GM12878 (cell line): ENCODE data around the gene GPATCH2L. TPM values are rescaled to one million over a fixed set of nuclear protein-coding genes. Genes with fewer than 3 reads are reported as not detected.
A peak's percentile ranks its signal among the peaks of the same experiment; 100 is the strongest.

Experiments
- BCL11A ChIP-seq: IDR thresholded peaks from 2 replicates; pipeline ENCODE4 v1.6.1; 2011; ENCODE audit warnings: low read depth, low read length
- CEBPB ChIP-seq, 2 experiments: fragments of 150-350 bp in 1 of 2; IDR thresholded peaks; 2 replicates each; pipeline ENCODE4 v1.6.1; 2012 to 2014; ENCODE audit warnings: low read depth in 2 of 2, low read length in 2 of 2, borderline replicate concordance in 1 of 2, inconsistent platforms in 1 of 2
- FOXM1 ChIP-seq: IDR thresholded peaks from 2 replicates; pipeline ENCODE4 v1.6.1; 2012; ENCODE audit warnings: low read depth, mild to moderate bottlenecking, inconsistent platforms, low read length, moderate library complexity
- HDAC2 ChIP-seq: fragments of 200-600 bp; sonication (generic); IDR thresholded peaks from 2 replicates; pipeline ENCODE4 v1.6.1; 2017
- HDAC6 ChIP-seq: fragments of 200-600 bp; sonication (generic); IDR thresholded peaks from one replicate; pipeline ENCODE4 v1.8.0; 2017; ENCODE audit warnings: antibody characterized with exemption; ENCODE audit not compliant: unreplicated experiment
- KAT2A ChIP-seq: conservative IDR thresholded peaks from 2 replicates; pipeline ENCODE4 v1.6.1; 2011; ENCODE audit warnings: low read depth, low read length; ENCODE audit not compliant: control insufficient read depth
- MEF2B ChIP-seq: fragments of 450-650 bp; IDR thresholded peaks from 2 replicates; pipeline ENCODE4 v1.6.1; 2018; ENCODE audit warnings: mild to moderate bottlenecking, moderate library complexity; ENCODE audit not compliant: partially characterized antibody, poor library complexity, severe bottlenecking
- MTA2 ChIP-seq: fragments of 450-650 bp; IDR thresholded peaks from 2 replicates; pipeline ENCODE4 v1.6.1; 2016; ENCODE audit warnings: low read depth, mild to moderate bottlenecking, moderate library complexity
- NFXL1 ChIP-seq: fragments of 450-650 bp; IDR thresholded peaks from 2 replicates; pipeline ENCODE4 v1.6.1; 2017; ENCODE audit warnings: antibody characterized with exemption, mild to moderate bottlenecking, borderline replicate concordance
- NFYB ChIP-seq: IDR thresholded peaks from 2 replicates; pipeline ENCODE4 v1.6.1; 2011; ENCODE audit warnings: low read depth, mild to moderate bottlenecking, low read length, improper control_type of control experiment, moderate library complexity; ENCODE audit not compliant: insufficient read depth
- SPI1 ChIP-seq: IDR thresholded peaks from 2 replicates; pipeline ENCODE4 v1.6.1; 2011; ENCODE audit warnings: low read depth, mild to moderate bottlenecking, low read length, moderate library complexity, borderline replicate concordance; ENCODE audit not compliant: insufficient read depth
- WRNIP1 ChIP-seq: IDR thresholded peaks from 2 replicates; pipeline ENCODE4 v1.6.1; 2011; ENCODE audit warnings: low read depth, low read length, improper control_type of control experiment, borderline replicate concordance
- ZBED1 ChIP-seq: IDR thresholded peaks from 2 replicates; pipeline ENCODE4 v1.6.1; 2016; ENCODE audit warnings: borderline replicate concordance
- ZNF274 ChIP-seq: IDR thresholded peaks from one replicate; pipeline ENCODE4 v1.8.0; 2011; ENCODE audit not compliant: insufficient read length, insufficient read depth
- polyA plus RNA-seq, 11 experiments: library from polyadenylated mRNA; depleted of rRNA in 4 of 11; unstranded in 6 of 11; stranded (reverse) in 5 of 11; fragments of >200 nt; fragmentation: Nextera tagmentation in 4 of 11; fragmentation: Illumina TruSeq in 1 of 11; extraction: Ambion mirVana in 4 of 11; extraction: Trizol in 1 of 11; gene quantifications; 1 replicate in 1 of 11; 2 replicates in 10 of 11; pipeline versions ENCODE4 v1.2.1 to v1.2.3, GENCODE V29; 2011 to 2016; ENCODE audit warnings: inconsistent platforms in 2 of 11, missing spikeins in 2 of 11, low read depth in 1 of 11
- total RNA-seq, 4 experiments: library from RNA; depleted of rRNA in 3 of 4; stranded (reverse); fragments of >200 nt in 3 of 4; fragmentation: Illumina TruSeq in 1 of 4; extraction: Trizol in 1 of 4; gene quantifications; 2 replicates each; pipeline versions ENCODE4 v1.2.1 to v1.2.3, GENCODE V29; 2013 to 2021
- TF ChIP-seq, protein P1 (sequence below): fragments of 450-650 bp; IDR thresholded peaks from 2 replicates; pipeline ENCODE4 v1.6.1; 2017; ENCODE audit warnings: mild to moderate bottlenecking, moderate library complexity
- TF ChIP-seq, protein P2 (sequence below): fragments of 450-650 bp; formaldehyde crosslinking; IDR thresholded peaks from 2 replicates; pipeline ENCODE4 v1.5.0; 2022; ENCODE audit warnings: mild to moderate bottlenecking, missing genetic modification characterization
- TF ChIP-seq, protein P3 (sequence below): IDR thresholded peaks from 2 replicates; pipeline ENCODE4 v1.6.1; 2012; ENCODE audit warnings: mild to moderate bottlenecking, low read depth, low read length
- TF ChIP-seq, protein P4 (sequence below): fragments of 450-650 bp; IDR thresholded peaks from 2 replicates; pipeline ENCODE4 v1.6.1; 2017; ENCODE audit warnings: borderline replicate concordance

The GPATCH2L gene
- total and polyA plus RNA-seq, 10 of the 15 experiments (the other 5 are each of a cell fraction or from before 2014, with no cell fraction given), result 9.1 to 50.9 (median 24.4) TPM

DNA sequence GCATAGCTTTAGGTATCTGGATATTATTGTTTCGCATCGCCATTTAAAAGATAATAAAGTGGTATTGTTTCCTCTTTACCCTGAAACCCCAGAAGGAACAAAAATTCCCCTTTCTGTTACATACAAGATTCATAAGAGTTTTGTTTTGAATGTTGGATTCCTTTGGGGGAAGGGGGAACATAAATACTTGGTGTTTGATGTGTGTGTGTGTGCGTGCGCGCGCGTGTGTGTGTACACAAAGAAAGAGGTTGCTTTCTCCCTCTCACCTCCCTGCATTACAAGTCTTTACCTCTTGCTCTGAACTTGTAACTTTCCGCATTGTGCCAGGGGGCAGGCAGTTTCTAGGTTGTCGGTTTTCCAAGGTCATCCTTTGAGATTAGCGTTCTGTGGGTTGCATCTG is 76.4 kb downstream of the GPATCH2L start (continued):
- TF ChIP-seq NFXL1, result no peak
- 0 out of 2 replicates have a peak, but pooled peaks have one; percentile 49 for TF ChIP-seq MTA2
- peak; percentile 49 for TF ChIP-seq MEF2B
- TF ChIP-seq NFYB, result no peak
- 0 out of 2 replicates have a peak, but pooled peaks have one; percentile 30 for TF ChIP-seq ZBED1
- TF ChIP-seq HDAC6, result no peak
- TF ChIP-seq, protein P1, sequence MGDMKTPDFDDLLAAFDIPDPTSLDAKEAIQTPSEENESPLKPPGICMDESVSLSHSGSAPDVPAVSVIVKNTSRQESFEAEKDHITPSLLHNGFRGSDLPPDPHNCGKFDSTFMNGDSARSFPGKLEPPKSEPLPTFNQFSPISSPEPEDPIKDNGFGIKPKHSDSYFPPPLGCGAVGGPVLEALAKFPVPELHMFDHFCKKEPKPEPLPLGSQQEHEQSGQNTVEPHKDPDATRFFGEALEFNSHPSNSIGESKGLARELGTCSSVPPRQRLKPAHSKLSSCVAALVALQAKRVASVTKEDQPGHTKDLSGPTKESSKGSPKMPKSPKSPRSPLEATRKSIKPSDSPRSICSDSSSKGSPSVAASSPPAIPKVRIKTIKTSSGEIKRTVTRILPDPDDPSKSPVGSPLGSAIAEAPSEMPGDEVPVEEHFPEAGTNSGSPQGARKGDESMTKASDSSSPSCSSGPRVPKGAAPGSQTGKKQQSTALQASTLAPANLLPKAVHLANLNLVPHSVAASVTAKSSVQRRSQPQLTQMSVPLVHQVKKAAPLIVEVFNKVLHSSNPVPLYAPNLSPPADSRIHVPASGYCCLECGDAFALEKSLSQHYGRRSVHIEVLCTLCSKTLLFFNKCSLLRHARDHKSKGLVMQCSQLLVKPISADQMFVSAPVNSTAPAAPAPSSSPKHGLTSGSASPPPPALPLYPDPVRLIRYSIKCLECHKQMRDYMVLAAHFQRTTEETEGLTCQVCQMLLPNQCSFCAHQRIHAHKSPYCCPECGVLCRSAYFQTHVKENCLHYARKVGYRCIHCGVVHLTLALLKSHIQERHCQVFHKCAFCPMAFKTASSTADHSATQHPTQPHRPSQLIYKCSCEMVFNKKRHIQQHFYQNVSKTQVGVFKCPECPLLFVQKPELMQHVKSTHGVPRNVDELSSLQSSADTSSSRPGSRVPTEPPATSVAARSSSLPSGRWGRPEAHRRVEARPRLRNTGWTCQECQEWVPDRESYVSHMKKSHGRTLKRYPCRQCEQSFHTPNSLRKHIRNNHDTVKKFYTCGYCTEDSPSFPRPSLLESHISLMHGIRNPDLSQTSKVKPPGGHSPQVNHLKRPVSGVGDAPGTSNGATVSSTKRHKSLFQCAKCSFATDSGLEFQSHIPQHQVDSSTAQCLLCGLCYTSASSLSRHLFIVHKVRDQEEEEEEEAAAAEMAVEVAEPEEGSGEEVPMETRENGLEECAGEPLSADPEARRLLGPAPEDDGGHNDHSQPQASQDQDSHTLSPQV, result no peak
- peak; percentile 34; the same call in 1 of the 2 replicates for TF ChIP-seq FOXM1
- TF ChIP-seq KAT2A, result no peak
- TF ChIP-seq, protein P2, sequence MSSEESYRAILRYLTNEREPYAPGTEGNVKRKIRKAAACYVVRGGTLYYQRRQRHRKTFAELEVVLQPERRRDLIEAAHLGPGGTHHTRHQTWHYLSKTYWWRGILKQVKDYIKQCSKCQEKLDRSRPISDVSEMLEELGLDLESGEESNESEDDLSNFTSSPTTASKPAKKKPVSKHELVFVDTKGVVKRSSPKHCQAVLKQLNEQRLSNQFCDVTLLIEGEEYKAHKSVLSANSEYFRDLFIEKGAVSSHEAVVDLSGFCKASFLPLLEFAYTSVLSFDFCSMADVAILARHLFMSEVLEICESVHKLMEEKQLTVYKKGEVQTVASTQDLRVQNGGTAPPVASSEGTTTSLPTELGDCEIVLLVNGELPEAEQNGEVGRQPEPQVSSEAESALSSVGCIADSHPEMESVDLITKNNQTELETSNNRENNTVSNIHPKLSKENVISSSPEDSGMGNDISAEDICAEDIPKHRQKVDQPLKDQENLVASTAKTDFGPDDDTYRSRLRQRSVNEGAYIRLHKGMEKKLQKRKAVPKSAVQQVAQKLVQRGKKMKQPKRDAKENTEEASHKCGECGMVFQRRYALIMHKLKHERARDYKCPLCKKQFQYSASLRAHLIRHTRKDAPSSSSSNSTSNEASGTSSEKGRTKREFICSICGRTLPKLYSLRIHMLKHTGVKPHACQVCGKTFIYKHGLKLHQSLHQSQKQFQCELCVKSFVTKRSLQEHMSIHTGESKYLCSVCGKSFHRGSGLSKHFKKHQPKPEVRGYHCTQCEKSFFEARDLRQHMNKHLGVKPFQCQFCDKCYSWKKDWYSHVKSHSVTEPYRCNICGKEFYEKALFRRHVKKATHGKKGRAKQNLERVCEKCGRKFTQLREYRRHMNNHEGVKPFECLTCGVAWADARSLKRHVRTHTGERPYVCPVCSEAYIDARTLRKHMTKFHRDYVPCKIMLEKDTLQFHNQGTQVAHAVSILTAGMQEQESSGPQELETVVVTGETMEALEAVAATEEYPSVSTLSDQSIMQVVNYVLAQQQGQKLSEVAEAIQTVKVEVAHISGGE (CRISPR knock-in tag), result no peak
- no peak for TF ChIP-seq SPI1
- 0 out of 2 replicates have a peak, but pooled peaks have one; percentile 42 for TF ChIP-seq BCL11A
- no peak for TF ChIP-seq HDAC2
- no peak for TF ChIP-seq ZNF274
- no peak for TF ChIP-seq CEBPB (IDR thresholded peaks at IDR 0.05; ENCODE audit: borderline replicate concordance in 1 of 2, low read depth in 2 of 2, low read length in 2 of 2)
- TF ChIP-seq, protein P3, sequence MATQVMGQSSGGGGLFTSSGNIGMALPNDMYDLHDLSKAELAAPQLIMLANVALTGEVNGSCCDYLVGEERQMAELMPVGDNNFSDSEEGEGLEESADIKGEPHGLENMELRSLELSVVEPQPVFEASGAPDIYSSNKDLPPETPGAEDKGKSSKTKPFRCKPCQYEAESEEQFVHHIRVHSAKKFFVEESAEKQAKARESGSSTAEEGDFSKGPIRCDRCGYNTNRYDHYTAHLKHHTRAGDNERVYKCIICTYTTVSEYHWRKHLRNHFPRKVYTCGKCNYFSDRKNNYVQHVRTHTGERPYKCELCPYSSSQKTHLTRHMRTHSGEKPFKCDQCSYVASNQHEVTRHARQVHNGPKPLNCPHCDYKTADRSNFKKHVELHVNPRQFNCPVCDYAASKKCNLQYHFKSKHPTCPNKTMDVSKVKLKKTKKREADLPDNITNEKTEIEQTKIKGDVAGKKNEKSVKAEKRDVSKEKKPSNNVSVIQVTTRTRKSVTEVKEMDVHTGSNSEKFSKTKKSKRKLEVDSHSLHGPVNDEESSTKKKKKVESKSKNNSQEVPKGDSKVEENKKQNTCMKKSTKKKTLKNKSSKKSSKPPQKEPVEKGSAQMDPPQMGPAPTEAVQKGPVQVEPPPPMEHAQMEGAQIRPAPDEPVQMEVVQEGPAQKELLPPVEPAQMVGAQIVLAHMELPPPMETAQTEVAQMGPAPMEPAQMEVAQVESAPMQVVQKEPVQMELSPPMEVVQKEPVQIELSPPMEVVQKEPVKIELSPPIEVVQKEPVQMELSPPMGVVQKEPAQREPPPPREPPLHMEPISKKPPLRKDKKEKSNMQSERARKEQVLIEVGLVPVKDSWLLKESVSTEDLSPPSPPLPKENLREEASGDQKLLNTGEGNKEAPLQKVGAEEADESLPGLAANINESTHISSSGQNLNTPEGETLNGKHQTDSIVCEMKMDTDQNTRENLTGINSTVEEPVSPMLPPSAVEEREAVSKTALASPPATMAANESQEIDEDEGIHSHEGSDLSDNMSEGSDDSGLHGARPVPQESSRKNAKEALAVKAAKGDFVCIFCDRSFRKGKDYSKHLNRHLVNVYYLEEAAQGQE, result no peak
- no peak for TF ChIP-seq WRNIP1
- TF ChIP-seq, protein P4, sequence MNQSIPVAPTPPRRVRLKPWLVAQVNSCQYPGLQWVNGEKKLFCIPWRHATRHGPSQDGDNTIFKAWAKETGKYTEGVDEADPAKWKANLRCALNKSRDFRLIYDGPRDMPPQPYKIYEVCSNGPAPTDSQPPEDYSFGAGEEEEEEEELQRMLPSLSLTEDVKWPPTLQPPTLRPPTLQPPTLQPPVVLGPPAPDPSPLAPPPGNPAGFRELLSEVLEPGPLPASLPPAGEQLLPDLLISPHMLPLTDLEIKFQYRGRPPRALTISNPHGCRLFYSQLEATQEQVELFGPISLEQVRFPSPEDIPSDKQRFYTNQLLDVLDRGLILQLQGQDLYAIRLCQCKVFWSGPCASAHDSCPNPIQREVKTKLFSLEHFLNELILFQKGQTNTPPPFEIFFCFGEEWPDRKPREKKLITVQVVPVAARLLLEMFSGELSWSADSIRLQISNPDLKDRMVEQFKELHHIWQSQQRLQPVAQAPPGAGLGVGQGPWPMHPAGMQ, result no peak
